Body of pancreas (tissue), 4 donors: ENCODE results near the gene HIVEP2. TPM values are rescaled to one million over a fixed set of nuclear protein-coding genes. Genes with fewer than 3 reads are reported as not detected.
A peak's percentile ranks its signal among the peaks of the same experiment; 100 is the strongest.

Experiments used
- ATAC-seq: fragments of 150-250 bp; one replicate; pipeline ENCODE4 v1.9.1; 2016
- DNase-seq, 4 donors: peaks; one replicate each; pipeline ENCODE4 v3.0.0-alpha.2; 2019
- H3K27ac ChIP-seq, 4 donors: fragments of 200-600 bp; sonication (generic); 1 replicate in 3 of 4; 2 replicates in 1 of 4; pipeline versions ENCODE4 v1.5.1 to v1.6.1; 2016 to 2019; ENCODE audit warnings: mild to moderate bottlenecking in 1 of 4, mixed read lengths in 1 of 4, moderate library complexity in 1 of 4
- H3K27me3 ChIP-seq, 2 donors: fragments of 200-600 bp; sonication (generic); one replicate each; pipeline ENCODE4 v1.6.0; 2016; ENCODE audit warnings: mild to moderate bottlenecking in 1 of 2
- H3K36me3 ChIP-seq, 2 donors: fragments of 200-600 bp; sonication (generic); replicated peaks in 1 of 2; 2 replicates each; pipeline ENCODE4 v1.5.1; 2016; ENCODE audit warnings: low read depth in 2 of 2; ENCODE audit not compliant: insufficient read depth in 1 of 2
- H3K4me1 ChIP-seq: fragments of 200-600 bp; sonication (generic); one replicate; pipeline ENCODE4 v1.6.0; 2016
- H3K4me3 ChIP-seq, 2 donors: fragments of 200-600 bp; sonication (generic); 1 replicate in 1 of 2; 2 replicates in 1 of 2; pipeline ENCODE4 v1.5.1; 2016 to 2019
- H3K9me3 ChIP-seq, 3 donors: fragments of 200-600 bp; sonication (generic); 1 replicate in 2 of 3; 2 replicates in 1 of 3; pipeline ENCODE4 v1.5.1; 2016
- CTCF ChIP-seq, 7 experiments: fragments of 450-650 bp in 4 of 7; fragments of 200-600 bp in 3 of 7; sonication (generic) in 3 of 7; IDR thresholded peaks; one replicate each; pipeline ENCODE4 v1.5.1; 2016 to 2019; ENCODE audit warnings: antibody characterized with exemption in 7 of 7
- POLR2A ChIP-seq, 3 donors: fragments of 450-650 bp; IDR thresholded peaks; one replicate each; pipeline ENCODE4 v1.6.1; 2016; ENCODE audit warnings: antibody characterized with exemption in 3 of 3, mild to moderate bottlenecking in 2 of 3
- WGBS, 2 donors: methylation state at CpG; one replicate each; pipeline ENCODE4 v1.1.5; 2017; 5-methylcytosine and 5-hydroxymethylcytosine counted together
- intact Hi-C: fragments of 100-400 bp; cut with DNase I; formaldehyde crosslinking; loops from one replicate; pipeline ENCODE4 v1.15.1; 2023
- total RNA-seq, 2 donors: library from RNA; depleted of rRNA; stranded (reverse); fragments of >200 nt; gene quantifications; one replicate each; pipeline ENCODE4 v1.1.0, GENCODE V29; 2016

HIVEP2 gene
- total RNA-seq, 2 donors from 2014 or later, result 11.2 to 16.5 TPM

DNA sequence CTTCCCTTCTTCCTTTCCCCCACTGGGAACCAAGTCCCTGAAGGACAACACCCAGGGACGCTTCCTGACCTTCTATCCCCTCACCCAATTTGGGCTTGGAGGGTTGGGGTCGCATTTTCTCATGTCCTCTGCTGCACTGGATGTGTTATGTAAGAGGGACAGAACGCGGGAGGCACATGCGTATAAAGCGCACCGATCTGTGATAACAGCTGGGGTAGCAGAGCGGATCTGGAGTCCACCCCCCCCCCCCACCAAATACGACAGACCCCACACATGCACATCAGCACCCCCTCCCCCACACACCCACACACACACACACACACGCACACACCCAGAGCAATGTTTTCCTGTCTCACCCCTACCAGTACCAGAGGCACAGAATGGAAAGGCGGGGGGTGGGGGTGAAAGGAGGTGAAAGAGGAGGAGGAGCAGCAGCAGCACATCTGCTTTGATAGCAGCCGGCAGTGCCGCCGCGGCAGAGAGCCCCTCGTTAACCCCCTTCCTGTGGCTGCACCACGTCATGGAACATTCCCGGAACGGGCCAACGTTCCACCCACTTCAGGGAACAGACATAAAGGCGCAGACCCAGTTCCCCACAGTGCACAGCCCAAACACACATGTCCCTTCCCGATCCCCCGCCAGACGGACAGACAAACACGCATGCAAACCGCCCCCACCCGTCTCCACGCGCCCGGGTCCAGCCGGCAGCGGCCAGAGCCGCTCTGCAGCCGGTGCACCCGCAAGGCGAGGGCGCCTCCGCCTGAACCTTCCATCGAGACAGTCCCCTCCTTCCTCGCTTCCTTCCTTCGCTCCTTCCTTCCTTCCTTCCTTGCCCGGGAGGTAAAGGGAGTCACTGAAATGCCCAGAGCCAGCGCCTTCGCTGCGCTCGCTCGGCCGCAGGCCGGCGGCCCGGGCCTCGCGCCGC, 590 bp downstream of the HIVEP2 start:
- Histone ChIP-seq H3K4me1 (peaks cover 42% of the 10 kb centered on the region), H3K9me3 (no peaks in the 10 kb centered on the region), H3K27ac (peak overlapping the region; percentile 97 to 100 (median 100)), H3K4me3 (peak overlapping the region; percentile 50 to 59), H3K36me3 (no peaks in the 10 kb centered on the region), H3K27me3 (no peaks in the 10 kb centered on the region)
- TF ChIP-seq POLR2A (IDR thresholded peaks at IDR 0.05) (peak; percentile 84 to 98 (median 97)), CTCF (IDR thresholded peaks at IDR 0.05) (no peak)
- intact Hi-C loops, result no loop called here
- 0 to 2% methylated on average over 47 to 52 of the region's 54 CpGs for WGBS, 2 donors
- ATAC-seq, result peak; percentile 28
- DNase-seq, result peak; percentile 85 to 92 (median 87)

DNA sequence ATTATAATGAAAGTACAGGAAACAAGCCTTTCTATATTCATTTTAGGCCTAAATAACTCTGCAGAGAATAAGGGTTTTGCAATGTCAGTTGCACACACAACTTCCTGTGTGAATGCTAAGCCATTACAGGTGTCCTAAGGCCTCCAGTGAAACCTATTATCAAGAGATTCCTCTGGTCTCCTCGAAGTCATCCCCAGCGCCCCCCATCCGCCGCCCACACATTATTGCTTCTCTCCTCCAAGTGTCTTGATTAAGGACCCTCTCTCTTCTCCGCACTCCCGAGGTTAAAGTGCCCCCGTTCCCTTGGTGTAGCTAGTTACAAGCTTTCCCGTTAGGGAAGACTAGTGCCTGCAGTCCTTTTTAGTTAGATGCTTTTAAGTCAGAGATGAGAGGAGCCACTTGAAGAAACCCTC, 1.3 kb downstream of the HIVEP2 start:
- no peaks in the 10 kb centered on the region for H3K27me3 ChIP-seq
- 26 to 29% methylated on average over 8 of the region's 8 CpGs for WGBS, 2 donors
- TF ChIP-seq POLR2A (IDR thresholded peaks at IDR 0.05), result no peak
- no peak for TF ChIP-seq CTCF (IDR thresholded peaks at IDR 0.05)
- intact Hi-C loops, result no loop called here
- DNase-seq, result peak in 1 of 4 donors; percentile 25
- H3K4me3 ChIP-seq, result no peak overlapping the region
- no peaks in the 10 kb centered on the region for H3K9me3 ChIP-seq
- H3K27ac ChIP-seq, result peak overlapping the region; percentile 97 to 100 (median 100)
- H3K36me3 ChIP-seq, result no peaks in the 10 kb centered on the region
- peaks cover 42% of the 10 kb centered on the region for H3K4me1 ChIP-seq
- no peak for ATAC-seq

DNA sequence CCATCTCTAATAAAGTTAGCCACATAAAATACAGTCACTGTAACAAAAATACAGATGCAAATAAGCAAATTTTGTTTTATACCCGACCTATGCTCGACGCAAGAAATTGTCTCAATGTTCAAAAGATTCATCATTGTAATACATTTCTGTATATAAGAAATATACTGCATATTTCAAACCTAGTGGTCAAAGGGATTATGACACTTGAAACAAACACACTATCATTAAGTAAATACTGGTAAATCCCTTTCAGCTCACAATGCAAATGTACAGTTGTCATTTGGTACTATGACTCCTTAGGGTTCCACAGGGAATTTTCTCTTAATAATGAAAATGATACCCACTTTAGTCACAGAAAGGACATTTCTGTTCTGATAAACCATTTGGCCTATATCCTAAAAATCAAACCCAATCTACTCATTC, 2.2 kb downstream of the HIVEP2 start:
- WGBS, 2 donors, result 57% methylated on average over 3 of the region's 3 CpGs
- H3K27ac ChIP-seq, result peak overlapping the region; percentile 97 to 100 (median 100)
- intact Hi-C loops, result no loop called here
- no peaks in the 10 kb centered on the region for H3K9me3 ChIP-seq
- TF ChIP-seq POLR2A (IDR thresholded peaks at IDR 0.05), result peak in 1 of 3 donors; percentile 7
- TF ChIP-seq CTCF (IDR thresholded peaks at IDR 0.05), result peak; percentile 21 to 65 (median 61)
- no peaks in the 10 kb centered on the region for H3K27me3 ChIP-seq
- H3K36me3 ChIP-seq, result no peaks in the 10 kb centered on the region
- ATAC-seq (no peak), DNase-seq (no peak)
- no peak overlapping the region for H3K4me3 ChIP-seq
- peaks cover 35% of the 10 kb centered on the region for H3K4me1 ChIP-seq

DNA sequence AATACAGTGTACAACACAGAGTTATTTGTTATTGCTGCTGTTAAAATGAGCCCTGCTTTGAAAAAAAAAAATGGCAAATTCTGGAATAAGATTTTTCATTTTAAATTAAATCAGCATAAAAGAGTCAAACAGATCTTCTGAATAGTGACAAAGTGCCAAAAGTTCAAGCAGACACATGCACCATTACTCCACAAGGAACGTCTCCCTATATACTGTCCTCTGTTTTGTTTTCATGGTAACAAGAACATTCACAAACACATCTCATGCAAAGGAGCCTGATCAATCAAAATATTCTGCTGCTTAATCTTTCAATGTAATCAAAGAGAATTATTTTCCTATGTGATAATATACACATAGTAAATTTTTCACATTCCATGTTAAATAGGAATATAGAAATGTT, 2.7 kb downstream of the HIVEP2 start:
- Histone ChIP-seq H3K9me3 (no peaks in the 10 kb centered on the region), H3K4me3 (no peak overlapping the region), H3K27me3 (no peaks in the 10 kb centered on the region), H3K4me1 (peaks cover 34% of the 10 kb centered on the region), H3K27ac (peak overlapping the region in 1 of 4 donors; percentile 100), H3K36me3 (no peaks in the 10 kb centered on the region)
- ATAC-seq (no peak), DNase-seq (no peak)
- no peak for TF ChIP-seq CTCF (IDR thresholded peaks at IDR 0.05)
- no peak for TF ChIP-seq POLR2A (IDR thresholded peaks at IDR 0.05)
- 36 to 53% methylated on average over 1 of the region's 1 CpG for WGBS, 2 donors
- intact Hi-C loops, result no loop called here
